B cell (primary cell): ENCODE measurements around the gene ANO9. TPM values are rescaled to one million over a fixed set of nuclear protein-coding genes. Genes with fewer than 3 reads are reported as not detected.

Experiments
- ATAC-seq: fragments of 200-7000 bp; cut with Tn5 transposase; one replicate; pipeline ENCODE4 v1.10.0; 2021; ENCODE audit warnings: low read depth, mild to moderate bottlenecking, moderate number of reproducible peaks, moderate library complexity
- CTCF ChIA-PET: fragments of 350-600 bp; sonication (Branson Sonifier 250); formaldehyde crosslinking; loops from one replicate; lab custom pipeline; 2021; ENCODE audit warnings: antibody characterized with exemption, inconsistent platforms; lab: Charles Lee
- POLR2A ChIA-PET: fragments of 350-600 bp; sonication (Branson Sonifier 250); formaldehyde crosslinking; loops from one replicate; lab custom pipeline; 2021; ENCODE audit warnings: antibody characterized with exemption; lab: Charles Lee
- DNase-seq: peaks from one replicate; pipeline ENCODE4 v3.0.0; 2013
- H2AFZ ChIP-seq: 2 replicates; pipeline ENCODE4 v1.6.1; 2012; ENCODE audit warnings: mild to moderate bottlenecking, low read depth, low read length; ENCODE audit not compliant: insufficient read depth, poor library complexity, severe bottlenecking
- H3K27ac ChIP-seq, 2 donors: 1 replicate in 1 of 2; 2 replicates in 1 of 2; pipeline ENCODE4 v1.5.1; 2012 to 2013; ENCODE audit warnings: low read length in 2 of 2, mild to moderate bottlenecking in 2 of 2, moderate library complexity in 1 of 2
- H3K27me3 ChIP-seq, 4 experiments: fragments of 200-600 bp in 1 of 4; sonication (generic) in 1 of 4; replicated peaks in 1 of 4; 1 replicate in 2 of 4; 2 replicates in 2 of 4; pipeline versions ENCODE4 v1.6.1 to v1.7.0; 2013 to 2016; ENCODE audit warnings: low read length in 3 of 4, mild to moderate bottlenecking in 2 of 4, mixed read lengths in 1 of 4, moderate library complexity in 1 of 4; ENCODE audit not compliant: insufficient read depth in 4 of 4, control insufficient read depth in 3 of 4; ENCODE audit errors: control extremely low read depth in 1 of 4
- H3K36me3 ChIP-seq, 2 experiments: replicated peaks in 1 of 2; 1 replicate in 1 of 2; 2 replicates in 1 of 2; pipeline versions ENCODE4 v1.6.1 to v1.7.1; 2013; ENCODE audit warnings: low read length in 1 of 2; ENCODE audit not compliant: insufficient read depth in 2 of 2, control insufficient read depth in 1 of 2; ENCODE audit errors: control extremely low read depth in 1 of 2, extremely low read depth in 1 of 2
- H3K4me1 ChIP-seq, 2 donors: fragments of 200-600 bp in 1 of 2; sonication (generic) in 1 of 2; 1 replicate in 1 of 2; 2 replicates in 1 of 2; pipeline versions ENCODE4 v1.5.1 to v1.6.1; 2013 to 2017; ENCODE audit warnings: low read length in 2 of 2; ENCODE audit not compliant: control insufficient read depth in 2 of 2, insufficient read depth in 2 of 2
- H3K4me2 ChIP-seq: replicated peaks from 2 replicates; pipeline ENCODE3; 2012; ENCODE audit warnings: mild to moderate bottlenecking, low read depth, low read length; ENCODE audit not compliant: poor library complexity, severe bottlenecking
- H3K4me3 ChIP-seq, 5 experiments: fragments of 200-600 bp in 1 of 5; sonication (generic) in 1 of 5; 1 replicate in 3 of 5; 2 replicates in 2 of 5; pipeline versions ENCODE4 v1.5.1 to v1.7.0; 2011 to 2016; ENCODE audit warnings: low read length in 4 of 5, mild to moderate bottlenecking in 4 of 5, low read depth in 2 of 5, control low read depth in 1 of 5, moderate library complexity in 1 of 5; ENCODE audit not compliant: insufficient read depth in 1 of 5; ENCODE audit errors: control extremely low read depth in 1 of 5, extremely low read depth in 1 of 5
- H3K79me2 ChIP-seq: fragments of 200-600 bp; sonication (generic); one replicate; pipeline ENCODE4 v1.6.0; 2016; ENCODE audit warnings: low read length; ENCODE audit not compliant: control insufficient read depth, insufficient read depth
- H3K9ac ChIP-seq: fragments of 200-600 bp; sonication (generic); 2 replicates; pipeline ENCODE4 v1.6.1; 2017; ENCODE audit warnings: mild to moderate bottlenecking, low read length, moderate library complexity
- H3K9me3 ChIP-seq, 3 donors: one replicate each; pipeline versions ENCODE4 v1.6.1 to v1.7.1; 2013; ENCODE audit warnings: low read length in 2 of 3; ENCODE audit not compliant: control insufficient read depth in 2 of 3, insufficient read depth in 1 of 3; ENCODE audit errors: control extremely low read depth in 1 of 3
- H4K20me1 ChIP-seq: 2 replicates; pipeline ENCODE4 v1.6.0; 2012; ENCODE audit warnings: mild to moderate bottlenecking, low read length; ENCODE audit not compliant: insufficient read depth, control insufficient read depth, poor library complexity, severe bottlenecking
- H3K27ac Mint-ChIP-seq: one replicate; pipeline ENCODE4 v1.8.0; 2021; ENCODE audit warnings: mixed read lengths
- H3K27me3 Mint-ChIP-seq: one replicate; pipeline ENCODE4 v1.8.0; 2021; ENCODE audit warnings: mixed read lengths
- H3K4me1 Mint-ChIP-seq: one replicate; pipeline ENCODE4 v1.8.0; 2021; ENCODE audit warnings: mixed read lengths
- H3K4me3 Mint-ChIP-seq: one replicate; pipeline ENCODE4 v1.8.0; 2021; ENCODE audit warnings: mixed read lengths
- H3K9me3 Mint-ChIP-seq: one replicate; pipeline ENCODE4 v1.8.0; 2022; ENCODE audit warnings: mixed read lengths; ENCODE audit not compliant: insufficient read depth
- EZH2 ChIP-seq: IDR thresholded peaks from 2 replicates; pipeline ENCODE4 v1.6.1; 2012; ENCODE audit warnings: borderline replicate concordance, low read depth, mild to moderate bottlenecking, moderate library complexity, low read length; ENCODE audit not compliant: insufficient read depth, poor library complexity, severe bottlenecking
- WGBS: methylation state at CpG from one replicate; pipeline ENCODE4 v1.1.5; 2013; ENCODE audit warnings: missing lambda C conversion rate; ENCODE audit not compliant: insufficient coverage; 5-methylcytosine and 5-hydroxymethylcytosine counted together
- intact Hi-C: fragments of 100-400 bp; cut with micrococcal nuclease; formaldehyde crosslinking; loops from one replicate; pipeline ENCODE4 v1.10.0; 2022
- polyA plus RNA-seq: library from polyadenylated mRNA; depleted of rRNA; stranded (reverse); fragments of >200 nt; gene quantifications from 2 replicates; pipeline ENCODE4 v1.2.3, GENCODE V29; 2012
- total RNA-seq, 2 donors: library from RNA; stranded (reverse); fragments of 120-200 nt in 1 of 2; gene quantifications; 1 replicate in 1 of 2; 2 replicates in 1 of 2; pipeline versions ENCODE4 v1.2.3 to v1.2.4, GENCODE V29; 2013 to 2022
- TF ChIP-seq, protein P1 (sequence below): fragments of 200-600 bp; IDR thresholded peaks from one replicate; pipeline ENCODE4 v1.8.0; 2022; ENCODE audit warnings: antibody characterized with exemption, mild to moderate bottlenecking

Gene ANO9
- total and polyA plus RNA-seq, 2 donors (not counting 1 experiment from before 2014, with no cell fraction given), result 62.0 to 107 TPM

DNA sequence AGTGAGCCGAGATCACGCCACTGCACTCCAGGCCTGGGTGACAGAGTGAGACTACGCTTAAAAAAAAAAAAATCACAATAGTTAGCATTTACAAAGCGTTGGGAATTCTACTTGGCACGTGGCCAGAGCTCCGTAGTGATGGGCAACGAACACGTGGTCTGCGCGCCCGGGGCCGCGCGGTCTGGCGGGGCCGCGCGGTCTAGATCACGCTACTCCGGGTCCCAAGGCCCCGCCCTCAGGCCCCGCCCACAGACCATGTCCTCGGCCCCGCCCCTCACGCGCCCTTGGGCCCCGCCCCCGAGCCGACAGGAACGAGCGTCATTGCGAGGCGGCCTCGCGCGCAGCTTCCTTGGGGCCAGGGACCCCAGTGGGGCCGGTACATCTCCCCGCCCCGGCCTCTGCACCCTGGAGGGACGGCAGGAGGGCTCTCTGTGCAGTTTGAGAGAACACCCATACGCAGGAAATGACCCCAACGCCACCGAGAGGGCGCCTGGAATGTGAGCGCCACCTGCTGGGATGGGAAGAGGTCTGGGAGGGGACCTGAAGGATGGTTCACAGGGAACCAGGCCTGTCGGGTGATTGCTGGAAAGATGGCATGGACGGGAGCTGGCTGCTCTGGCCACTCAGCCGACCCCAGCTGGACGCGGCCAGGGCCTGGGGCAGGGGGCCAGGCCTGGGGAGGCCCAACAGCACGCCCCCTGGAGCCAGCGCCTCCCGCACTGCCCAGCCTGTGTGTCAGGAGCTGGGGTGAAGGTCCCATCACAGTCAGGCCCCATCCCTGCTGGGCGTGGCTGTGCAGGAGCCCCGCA is 6.3 kb upstream of the ANO9 start:
- peak overlapping the region; percentile 91 for H2AFZ ChIP-seq
- ChIA-PET CTCF (interaction anchor here (0.7 to 4.8 kb wide), 17 partner anchors 8 to 240 kb away, joined by 3 to 34 read pairs (median 7); partner anchors contain the start of genes BET1L, IFITM2, RIC8A and RNH1), POLR2A (interaction anchor here (0.6 to 2.8 kb wide), 8 partner anchors 31 to 241 kb away, joined by 3 to 23 read pairs (median 4); partner anchors contain the start of genes BET1L, HRAS, RIC8A and RNH1)
- H3K4me1 ChIP-seq, result peaks cover 29 to 43% of the 10 kb centered on the region in 2 donors
- peak overlapping the region; percentile 88 to 93 for H3K27ac ChIP-seq
- Mint-ChIP-seq H3K4me1 (peaks cover 26% of the 10 kb centered on the region), H3K4me3 (peak overlapping the region; percentile 98), H3K27me3 (no peaks in the 10 kb centered on the region), H3K27ac (peak overlapping the region; percentile 96), H3K9me3 (no peaks in the 10 kb centered on the region)
- TF ChIP-seq, protein P1, sequence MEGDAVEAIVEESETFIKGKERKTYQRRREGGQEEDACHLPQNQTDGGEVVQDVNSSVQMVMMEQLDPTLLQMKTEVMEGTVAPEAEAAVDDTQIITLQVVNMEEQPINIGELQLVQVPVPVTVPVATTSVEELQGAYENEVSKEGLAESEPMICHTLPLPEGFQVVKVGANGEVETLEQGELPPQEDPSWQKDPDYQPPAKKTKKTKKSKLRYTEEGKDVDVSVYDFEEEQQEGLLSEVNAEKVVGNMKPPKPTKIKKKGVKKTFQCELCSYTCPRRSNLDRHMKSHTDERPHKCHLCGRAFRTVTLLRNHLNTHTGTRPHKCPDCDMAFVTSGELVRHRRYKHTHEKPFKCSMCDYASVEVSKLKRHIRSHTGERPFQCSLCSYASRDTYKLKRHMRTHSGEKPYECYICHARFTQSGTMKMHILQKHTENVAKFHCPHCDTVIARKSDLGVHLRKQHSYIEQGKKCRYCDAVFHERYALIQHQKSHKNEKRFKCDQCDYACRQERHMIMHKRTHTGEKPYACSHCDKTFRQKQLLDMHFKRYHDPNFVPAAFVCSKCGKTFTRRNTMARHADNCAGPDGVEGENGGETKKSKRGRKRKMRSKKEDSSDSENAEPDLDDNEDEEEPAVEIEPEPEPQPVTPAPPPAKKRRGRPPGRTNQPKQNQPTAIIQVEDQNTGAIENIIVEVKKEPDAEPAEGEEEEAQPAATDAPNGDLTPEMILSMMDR, result peak; percentile 74
- no peak for TF ChIP-seq EZH2
- ATAC-seq (peak; percentile 73), DNase-seq (peak; percentile 95)
- peak overlapping the region; percentile 83 for H3K9ac ChIP-seq
- 4% methylated on average over 53 of the region's 55 CpGs for WGBS
- no peaks in the 10 kb centered on the region for H3K9me3 ChIP-seq
- peak overlapping the region; percentile 53 to 85 (median 69) for H3K4me3 ChIP-seq
- no peaks in the 10 kb centered on the region for H4K20me1 ChIP-seq
- peak overlapping the region; percentile 90 for H3K4me2 ChIP-seq
- H3K36me3 ChIP-seq, result no peaks in the 10 kb centered on the region
- H3K79me2 ChIP-seq, result peaks cover 25% of the 10 kb centered on the region
- intact Hi-C loops, result loop anchor here (1.0 to 2.0 kb wide), 5 partner anchors 33 to 317 kb away; partner anchors contain the start of gene SIGIRR
- no peaks in the 10 kb centered on the region for H3K27me3 ChIP-seq
